DOHH2 (cell line): ENCODE data around the gene AGBL4.

Experiments used
- CTCF ChIP-seq: fragments of 200-600 bp; sonication (generic); IDR thresholded peaks from one replicate; pipeline ENCODE4 v1.5.1; 2014; ENCODE audit warnings: antibody characterized with exemption, mild to moderate bottlenecking, low read depth, low read length; ENCODE audit not compliant: poor library complexity, severe bottlenecking
- EZH2phosphoT487 ChIP-seq: fragments of 200-600 bp; sonication (generic); IDR thresholded peaks from 2 replicates; pipeline ENCODE4 v1.6.1; 2017; ENCODE audit warnings: borderline replicate concordance, mild to moderate bottlenecking, antibody characterized with exemption, low read length, moderate library complexity, mixed read lengths

DNA sequence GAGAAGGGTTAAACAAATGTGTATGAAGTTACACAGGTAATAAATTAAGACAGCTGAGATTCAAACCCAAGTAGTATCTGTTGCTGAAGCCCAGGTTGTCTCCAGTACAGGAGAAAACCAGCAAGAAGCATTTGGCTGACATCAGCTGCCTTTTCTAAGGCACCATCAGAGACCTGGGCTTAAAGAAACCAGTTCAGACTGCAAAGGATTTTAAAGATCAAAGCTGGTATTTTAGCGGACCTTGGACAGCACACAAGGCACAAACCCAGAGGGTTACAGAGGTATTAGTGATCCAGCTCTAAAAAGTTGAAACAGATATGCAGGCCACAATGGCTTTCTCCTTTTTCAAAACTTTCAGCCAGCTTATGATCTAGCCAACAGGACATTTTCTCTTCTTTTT is 1270.5 kb downstream of the AGBL4 start:
- TF ChIP-seq CTCF (no peak), EZH2phosphoT487 (no peak)
